DND-41 (cell line): ENCODE measurements around the gene CLEC18B.
"Not testable (repeated sequence)": the region's sequence is repeated elsewhere in the genome, so short reads cannot be mapped to it uniquely, and the experiment has no call there.

Source experiments
- CTCF ChIP-seq: IDR thresholded peaks from 2 replicates; pipeline ENCODE4 v1.5.1; 2012; ENCODE audit warnings: borderline replicate concordance, low read length, moderate library complexity, mild to moderate bottlenecking; ENCODE audit not compliant: poor library complexity, severe bottlenecking; ENCODE audit errors: extremely low read depth
- EZH2 ChIP-seq: IDR thresholded peaks from 3 replicates; pipeline ENCODE4 v1.6.1; 2012; ENCODE audit warnings: borderline replicate concordance, low read depth, mild to moderate bottlenecking, moderate library complexity, low read length, inconsistent platforms; ENCODE audit not compliant: severe bottlenecking

GRCh38 chr16:74443624-74444346 is 22.5 kb upstream of the CLEC18B start:
- not testable (repeated sequence) for TF ChIP-seq CTCF, EZH2
